ENCODE results near the gene LRRC63.

The LRRC63 gene

GRCh38 chr13:46315036-46315435, 103.3 kb downstream of the LRRC63 start:
- no peaks in the 10 kb centered on the region for H3K36me3 ChIP-seq
- no peak overlapping the region for H3K4me3 ChIP-seq
- no peaks in the 10 kb centered on the region for H4K20me1 ChIP-seq
- TF ChIP-seq Cebpa-rat (IDR thresholded peaks at IDR 0.05), result no peak
- no peak overlapping the region for H3K4me2 ChIP-seq
- peaks cover 0 to 19% (median 7%) of the 10 kb centered on the region in 11 experiments; a peak in 11 of 22 replicates for H3K9me3 ChIP-seq (replicated peaks in 1 of 11)
- H3K27me3 ChIP-seq, result no peaks in the 10 kb centered on the region
- peaks cover 0 to 26% (median 0%) of the 10 kb centered on the region in 10 experiments; a peak in 8 of 20 replicates for H3K4me1 ChIP-seq
- no peak overlapping the region for H3K9ac ChIP-seq
- H3K27ac ChIP-seq, result no peak overlapping the region

GRCh38 chr13:46315491-46316075, 103.9 kb downstream of the LRRC63 start:
- H3K4me3 ChIP-seq, result no peak overlapping the region
- no peak; a peak in 1 of 22 replicates for TF ChIP-seq Cebpa-rat (IDR thresholded peaks at IDR 0.05)
- no peak overlapping the region for H3K9ac ChIP-seq
- H3K27me3 ChIP-seq, result no peaks in the 10 kb centered on the region
- no peak overlapping the region for H3K4me2 ChIP-seq
- H3K27ac ChIP-seq, result no peak overlapping the region
- H3K4me1 ChIP-seq, result peaks cover 0 to 30% (median 3%) of the 10 kb centered on the region in 10 experiments; a peak in 11 of 20 replicates
- H3K36me3 ChIP-seq, result no peaks in the 10 kb centered on the region
- peaks cover 0 to 17% (median 6%) of the 10 kb centered on the region in 11 experiments; a peak in 9 of 22 replicates for H3K9me3 ChIP-seq (replicated peaks in 1 of 11)
- no peaks in the 10 kb centered on the region for H4K20me1 ChIP-seq

GRCh38 chr13:46317120-46317519, 105.4 kb downstream of the LRRC63 start:
- Histone ChIP-seq H3K4me3 (no peak overlapping the region), H3K9ac (no peak overlapping the region), H3K27me3 (no peaks in the 10 kb centered on the region), H3K27ac (no peak overlapping the region), H4K20me1 (no peaks in the 10 kb centered on the region), H3K4me2 (no peak overlapping the region), H3K4me1 (peaks cover 0 to 40% (median 13%) of the 10 kb centered on the region in 10 experiments; a peak in 11 of 20 replicates), H3K36me3 (no peaks in the 10 kb centered on the region), H3K9me3 (replicated peaks in 1 of 11) (peaks cover 0 to 2% (median 0%) of the 10 kb centered on the region in 11 experiments; a peak in 2 of 22 replicates)
- TF ChIP-seq Cebpa-rat (IDR thresholded peaks at IDR 0.05), result no peak

GRCh38 chr13:46318986-46319385, 107.3 kb downstream of the LRRC63 start:
- Histone ChIP-seq H3K9ac (no peak overlapping the region), H3K4me3 (no peak overlapping the region), H3K4me2 (no peak overlapping the region), H3K36me3 (no peaks in the 10 kb centered on the region), H3K4me1 (peaks cover 0 to 35% (median 13%) of the 10 kb centered on the region in 10 experiments; a peak in 11 of 20 replicates), H3K27ac (no peak overlapping the region), H4K20me1 (no peaks in the 10 kb centered on the region), H3K9me3 (replicated peaks in 1 of 11) (no peaks in the 10 kb centered on the region), H3K27me3 (no peaks in the 10 kb centered on the region)
- TF ChIP-seq Cebpa-rat (IDR thresholded peaks at IDR 0.05), result no peak

GRCh38 chr13:46320406-46320805, 108.7 kb downstream of the LRRC63 start:
- Histone ChIP-seq H3K4me3 (no peak overlapping the region), H3K4me1 (peaks cover 0 to 35% (median 13%) of the 10 kb centered on the region in 10 experiments; a peak in 11 of 20 replicates), H3K4me2 (peak overlapping the region in 3 of 11 experiments; percentile 38 to 64 (median 51); a peak in 6 of 22 replicates), H3K9me3 (replicated peaks in 1 of 11) (no peaks in the 10 kb centered on the region), H3K27ac (peak overlapping the region in 5 of 11 experiments; percentile 1 to 28 (median 19); a peak in 6 of 22 replicates), H3K27me3 (no peaks in the 10 kb centered on the region), H4K20me1 (no peaks in the 10 kb centered on the region), H3K9ac (no peak overlapping the region), H3K36me3 (no peaks in the 10 kb centered on the region)
- no peak for TF ChIP-seq Cebpa-rat (IDR thresholded peaks at IDR 0.05)

- Histone ChIP-seq H3K36me3 (no peaks in the 10 kb centered on the region), H3K4me2 (peak overlapping the region in 4 of 11 experiments; percentile 10 to 64 (median 44); a peak in 7 of 22 replicates), H3K4me1 (peaks cover 0 to 35% (median 13%) of the 10 kb centered on the region in 10 experiments; a peak in 11 of 20 replicates), H3K4me3 (no peak overlapping the region), H3K27me3 (no peaks in the 10 kb centered on the region), H3K27ac (peak overlapping the region in 7 of 11 experiments; percentile 1 to 28 (median 19); a peak in 10 of 22 replicates), H3K9me3 (replicated peaks in 1 of 11) (no peaks in the 10 kb centered on the region), H3K9ac (0 out of 22 replicates have a peak overlapping the region, but pooled peaks of 1 of the 11 experiments have one; percentile 10), H4K20me1 (no peaks in the 10 kb centered on the region)
- TF ChIP-seq Cebpa-rat (IDR thresholded peaks at IDR 0.05), result no peak
These were observed 109.1 kb downstream of the LRRC63 start for GRCh38 chr13:46320821-46321220.

GRCh38 chr13:46321494-46322225, 109.9 kb downstream of the LRRC63 start:
- peak overlapping the region in 4 of 11 experiments; percentile 10 to 64 (median 44); a peak in 6 of 22 replicates for H3K4me2 ChIP-seq
- H3K4me3 ChIP-seq, result no peak overlapping the region
- peak overlapping the region in 1 of 11 experiments; percentile 10; a peak in 1 of 22 replicates for H3K9ac ChIP-seq
- H3K27me3 ChIP-seq, result no peaks in the 10 kb centered on the region
- no peaks in the 10 kb centered on the region for H4K20me1 ChIP-seq
- no peaks in the 10 kb centered on the region for H3K36me3 ChIP-seq
- H3K9me3 ChIP-seq (replicated peaks in 1 of 11), result peaks cover 0 to 6% (median 0%) of the 10 kb centered on the region in 11 experiments; a peak in 1 of 22 replicates
- H3K27ac ChIP-seq, result peak overlapping the region in 3 of 11 experiments; percentile 19 to 28 (median 21); a peak in 3 of 22 replicates
- TF ChIP-seq Cebpa-rat (IDR thresholded peaks at IDR 0.05), result no peak
- peaks cover 0 to 32% (median 13%) of the 10 kb centered on the region in 10 experiments; a peak in 11 of 20 replicates for H3K4me1 ChIP-seq

- Histone ChIP-seq H4K20me1 (no peaks in the 10 kb centered on the region), H3K4me3 (no peak overlapping the region), H3K9ac (no peak overlapping the region), H3K4me2 (no peak overlapping the region), H3K9me3 (replicated peaks in 1 of 11) (peaks cover 0 to 8% (median 0%) of the 10 kb centered on the region in 11 experiments; a peak in 1 of 22 replicates), H3K36me3 (no peaks in the 10 kb centered on the region), H3K4me1 (peaks cover 0 to 16% (median 13%) of the 10 kb centered on the region in 10 experiments; a peak in 11 of 20 replicates), H3K27ac (no peak overlapping the region), H3K27me3 (no peaks in the 10 kb centered on the region)
- TF ChIP-seq Cebpa-rat (IDR thresholded peaks at IDR 0.05), result no peak
These were observed 113.2 kb downstream of the LRRC63 start for GRCh38 chr13:46324976-46325375.

All from BLaER1 treated with 17β-estradiol and CSF1 and Interleukin-3, amounts not matched to agents 10 nM and 100 nM (cell line).